ENCODE measurements around the gene TM4SF1.
A peak's percentile ranks its signal among the peaks of the same experiment; 100 is the strongest.

TM4SF1 gene

DNA sequence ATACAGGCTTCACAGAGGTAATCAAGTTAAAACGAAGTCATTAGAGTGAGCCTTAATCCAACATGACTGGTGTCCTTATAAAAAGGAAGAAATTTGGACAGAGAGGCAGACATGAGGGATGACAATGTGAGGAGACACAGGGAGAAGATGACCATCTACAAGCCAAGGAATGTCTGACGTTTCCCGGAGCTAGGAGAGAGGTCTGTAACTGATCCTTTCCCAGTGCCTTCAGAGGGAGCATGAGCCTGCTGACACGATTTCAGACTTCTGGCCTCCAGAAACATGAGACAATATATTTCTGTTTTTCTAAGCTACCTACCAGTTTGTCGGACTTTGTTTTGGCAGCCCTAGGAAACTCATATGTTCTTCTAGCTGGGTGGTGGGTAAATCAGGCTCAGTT is 15.1 kb downstream of the TM4SF1 start:
- H3K27ac ChIP-seq, result no peak overlapping the region
- no peak for TF ChIP-seq ZFX (IDR thresholded peaks at IDR 0.05; ENCODE audit: borderline replicate concordance)
- TF ChIP-seq, protein P1, sequence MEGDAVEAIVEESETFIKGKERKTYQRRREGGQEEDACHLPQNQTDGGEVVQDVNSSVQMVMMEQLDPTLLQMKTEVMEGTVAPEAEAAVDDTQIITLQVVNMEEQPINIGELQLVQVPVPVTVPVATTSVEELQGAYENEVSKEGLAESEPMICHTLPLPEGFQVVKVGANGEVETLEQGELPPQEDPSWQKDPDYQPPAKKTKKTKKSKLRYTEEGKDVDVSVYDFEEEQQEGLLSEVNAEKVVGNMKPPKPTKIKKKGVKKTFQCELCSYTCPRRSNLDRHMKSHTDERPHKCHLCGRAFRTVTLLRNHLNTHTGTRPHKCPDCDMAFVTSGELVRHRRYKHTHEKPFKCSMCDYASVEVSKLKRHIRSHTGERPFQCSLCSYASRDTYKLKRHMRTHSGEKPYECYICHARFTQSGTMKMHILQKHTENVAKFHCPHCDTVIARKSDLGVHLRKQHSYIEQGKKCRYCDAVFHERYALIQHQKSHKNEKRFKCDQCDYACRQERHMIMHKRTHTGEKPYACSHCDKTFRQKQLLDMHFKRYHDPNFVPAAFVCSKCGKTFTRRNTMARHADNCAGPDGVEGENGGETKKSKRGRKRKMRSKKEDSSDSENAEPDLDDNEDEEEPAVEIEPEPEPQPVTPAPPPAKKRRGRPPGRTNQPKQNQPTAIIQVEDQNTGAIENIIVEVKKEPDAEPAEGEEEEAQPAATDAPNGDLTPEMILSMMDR (IDR thresholded peaks at IDR 0.05), result no peak

DNA sequence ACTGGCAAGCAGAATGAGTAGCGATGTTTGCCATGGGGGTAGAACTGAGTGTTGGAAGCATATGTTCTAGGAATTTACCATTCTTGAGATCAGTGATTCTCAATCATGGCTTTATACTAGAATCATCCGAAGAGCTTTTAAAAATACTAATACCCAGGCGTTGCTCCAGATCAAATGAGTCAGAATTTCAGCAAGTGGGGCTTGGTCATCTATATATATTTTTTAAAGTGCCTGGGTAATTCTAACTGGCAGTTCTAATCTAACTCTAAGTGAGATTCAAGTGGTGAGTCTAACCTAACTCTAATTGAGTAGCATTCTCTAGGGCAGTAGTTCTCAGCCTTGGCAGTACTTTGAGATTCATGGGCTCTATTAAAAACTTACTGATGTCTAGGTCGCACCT is 20.8 kb downstream of the TM4SF1 start:
- no peak for TF ChIP-seq ZFX (IDR thresholded peaks at IDR 0.05; ENCODE audit: borderline replicate concordance)
- TF ChIP-seq, protein P1 (IDR thresholded peaks at IDR 0.05), result no peak
- peak overlapping the region; percentile 33; the same call in 1 of the 2 replicates for H3K27ac ChIP-seq

DNA sequence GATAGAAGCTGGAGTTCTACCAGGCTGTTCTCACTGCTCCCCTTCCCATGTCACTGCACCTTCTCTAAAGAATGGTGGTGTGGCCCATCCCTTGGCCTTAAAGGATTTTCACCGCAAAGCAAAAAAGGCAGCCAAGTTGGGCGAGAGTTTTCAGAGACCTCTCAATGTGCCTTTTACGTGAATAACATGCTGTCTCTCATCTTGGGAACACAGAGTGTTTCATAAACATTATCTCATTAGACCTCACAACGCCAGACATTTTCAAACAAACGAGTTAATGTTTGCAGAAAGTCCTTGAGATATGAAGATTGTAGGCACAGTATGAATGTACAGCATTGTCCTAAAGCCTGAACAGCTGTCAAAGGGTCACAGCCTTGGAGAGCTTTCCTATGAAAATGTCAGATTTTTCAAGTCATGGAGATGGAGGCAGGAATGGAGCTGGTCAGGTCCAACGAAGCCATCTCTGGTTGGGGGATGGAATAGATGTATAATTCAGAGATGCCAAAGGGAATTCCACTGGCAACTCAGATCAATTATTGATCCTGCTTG is 21.3 kb downstream of the TM4SF1 start:
- TF ChIP-seq, protein P1 (IDR thresholded peaks at IDR 0.05), result no peak
- no peak for TF ChIP-seq ZFX (IDR thresholded peaks at IDR 0.05; ENCODE audit: borderline replicate concordance)
- H3K27ac ChIP-seq, result peak overlapping the region; percentile 33

DNA sequence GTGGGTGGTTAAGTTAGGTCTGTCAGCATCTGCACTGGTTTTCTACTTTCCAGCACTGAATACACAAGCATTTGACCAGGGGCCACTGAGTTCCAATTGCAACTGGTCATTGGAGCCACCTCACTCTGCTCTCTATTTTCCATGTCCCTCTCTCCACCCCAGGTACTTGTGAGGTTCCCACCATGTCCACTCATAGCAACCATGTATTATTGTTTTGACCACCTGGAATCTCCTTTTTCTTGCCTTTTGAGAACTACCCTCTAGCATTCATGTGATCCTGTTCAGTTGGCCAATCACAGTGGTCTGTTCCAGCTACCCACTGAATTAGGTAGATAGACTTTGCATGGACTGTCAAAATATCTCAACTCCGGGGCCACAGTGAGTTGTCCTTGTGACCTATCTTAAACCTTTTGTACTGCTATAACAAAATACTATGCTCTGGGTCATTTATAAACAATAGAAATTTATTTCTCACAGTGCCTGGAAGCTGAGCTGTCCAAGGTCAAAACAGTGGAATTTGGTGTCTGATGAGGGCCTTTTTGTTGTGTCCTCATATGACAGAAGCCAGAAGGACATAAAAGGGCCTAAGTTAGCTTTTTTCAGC is 23.8 kb downstream of the TM4SF1 start:
- no peak overlapping the region for H3K27ac ChIP-seq

DNA sequence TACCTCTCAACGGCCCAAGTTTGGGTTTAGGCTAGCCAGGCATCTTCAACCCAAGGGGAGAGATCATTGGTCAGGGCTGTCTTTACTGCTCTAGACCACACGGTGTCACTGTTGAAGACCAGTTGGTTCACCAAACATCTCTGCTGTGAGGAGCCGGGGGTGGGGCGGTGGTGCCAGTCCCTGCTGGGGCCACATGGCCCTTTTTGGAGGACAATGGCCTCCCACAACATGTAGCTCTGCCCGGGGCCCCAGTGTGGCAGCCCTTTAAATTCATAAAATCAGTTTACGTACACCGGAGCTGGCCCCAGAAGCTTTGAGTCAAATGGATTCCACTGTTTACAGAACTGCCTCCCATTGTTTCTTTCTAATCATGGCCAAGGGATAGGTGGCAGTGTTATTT is 24.9 kb downstream of the TM4SF1 start:
- no peak overlapping the region for H3K27ac ChIP-seq
- no peak for TF ChIP-seq ZFX (IDR thresholded peaks at IDR 0.05; ENCODE audit: borderline replicate concordance)
- TF ChIP-seq, protein P1 (IDR thresholded peaks at IDR 0.05), result peak; percentile 79

More for the DNA sequence above, 23.8 kb downstream of the TM4SF1 start:
- TF ChIP-seq ZFX (IDR thresholded peaks at IDR 0.05; ENCODE audit: borderline replicate concordance), result no peak
- TF ChIP-seq, protein P1 (IDR thresholded peaks at IDR 0.05), result no peak

DNA sequence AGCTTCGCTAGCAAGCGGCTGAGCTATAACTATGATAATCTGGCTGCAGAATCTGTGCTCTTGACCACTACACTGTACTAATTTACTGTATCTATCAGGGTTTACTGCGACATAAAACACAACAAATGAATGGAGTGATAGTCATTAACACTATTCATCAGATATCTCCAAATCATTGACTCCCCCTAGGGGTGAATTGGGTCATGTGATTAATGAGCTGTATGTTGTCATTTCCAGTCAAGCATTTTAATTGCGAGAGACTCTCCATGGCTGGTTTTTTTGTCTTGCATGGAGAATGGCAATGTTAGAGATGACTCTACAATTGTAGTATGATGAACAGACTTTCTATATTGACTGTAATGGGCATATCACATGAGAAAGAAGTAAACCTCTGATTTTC is 33.5 kb downstream of the TM4SF1 start:
- H3K27ac ChIP-seq, result no peak overlapping the region
- no peak for TF ChIP-seq ZFX (IDR thresholded peaks at IDR 0.05; ENCODE audit: borderline replicate concordance)
- TF ChIP-seq, protein P1 (IDR thresholded peaks at IDR 0.05), result peak; percentile 29; the same call in 1 of the 2 replicates
